Right lobe of liver (tissue), 4 donors: ENCODE results near the gene ACOT4.

Source experiments
- POLR2A ChIP-seq: fragments of 450-650 bp; IDR thresholded peaks from one replicate; pipeline ENCODE4 v1.6.1; 2017; ENCODE audit warnings: antibody characterized with exemption, mild to moderate bottlenecking
- TF ChIP-seq, protein P1 (sequence below), 4 donors: fragments of 200-600 bp in 3 of 4; fragments of 450-650 bp in 1 of 4; IDR thresholded peaks; one replicate each; pipeline versions ENCODE4 v1.5.1 to v1.8.0; 2016 to 2022; ENCODE audit warnings: antibody characterized with exemption in 4 of 4, mild to moderate bottlenecking in 2 of 4
- donor health status: DM: no; HTN: no; CAD: no.
- donor health status: DM: no; HTN: no; CAD: no.
- donor health status: DM: no; HTN: yes; CAD: no.

DNA sequence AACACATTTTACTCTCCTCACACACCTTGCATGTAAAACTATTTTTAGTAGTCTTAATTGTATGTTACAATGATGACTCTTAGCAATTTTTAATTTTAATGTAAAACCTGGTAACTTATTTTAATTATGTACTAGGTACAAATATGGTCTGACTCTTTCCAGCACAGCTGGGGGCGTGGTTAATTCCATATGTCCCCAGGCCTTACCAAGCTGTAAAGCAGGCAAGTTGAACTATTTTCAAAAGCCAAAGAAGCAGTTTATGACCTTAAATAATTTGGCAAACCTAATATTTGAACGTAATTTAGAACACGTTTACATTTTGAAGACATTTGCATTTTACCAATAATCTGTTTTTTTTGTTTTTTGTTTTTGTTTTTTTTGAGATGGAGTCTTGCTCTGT, 11.3 kb downstream of the ACOT4 start:
- TF ChIP-seq, protein P1, sequence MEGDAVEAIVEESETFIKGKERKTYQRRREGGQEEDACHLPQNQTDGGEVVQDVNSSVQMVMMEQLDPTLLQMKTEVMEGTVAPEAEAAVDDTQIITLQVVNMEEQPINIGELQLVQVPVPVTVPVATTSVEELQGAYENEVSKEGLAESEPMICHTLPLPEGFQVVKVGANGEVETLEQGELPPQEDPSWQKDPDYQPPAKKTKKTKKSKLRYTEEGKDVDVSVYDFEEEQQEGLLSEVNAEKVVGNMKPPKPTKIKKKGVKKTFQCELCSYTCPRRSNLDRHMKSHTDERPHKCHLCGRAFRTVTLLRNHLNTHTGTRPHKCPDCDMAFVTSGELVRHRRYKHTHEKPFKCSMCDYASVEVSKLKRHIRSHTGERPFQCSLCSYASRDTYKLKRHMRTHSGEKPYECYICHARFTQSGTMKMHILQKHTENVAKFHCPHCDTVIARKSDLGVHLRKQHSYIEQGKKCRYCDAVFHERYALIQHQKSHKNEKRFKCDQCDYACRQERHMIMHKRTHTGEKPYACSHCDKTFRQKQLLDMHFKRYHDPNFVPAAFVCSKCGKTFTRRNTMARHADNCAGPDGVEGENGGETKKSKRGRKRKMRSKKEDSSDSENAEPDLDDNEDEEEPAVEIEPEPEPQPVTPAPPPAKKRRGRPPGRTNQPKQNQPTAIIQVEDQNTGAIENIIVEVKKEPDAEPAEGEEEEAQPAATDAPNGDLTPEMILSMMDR (IDR thresholded peaks at IDR 0.05): no peak
- no peak for TF ChIP-seq POLR2A
